H1 (cell line): Measurements from ENCODE around the gene C1orf56. TPM values are rescaled to one million over a fixed set of nuclear protein-coding genes. Genes with fewer than 3 reads are reported as not detected.

Experiments used
- CTCF ChIA-PET: fragments of 300-600 bp; sonication (Branson Sonifier 250); formaldehyde crosslinking; loops from one replicate; lab custom pipeline; 2021; ENCODE audit not compliant: partially characterized antibody; lab: Charles Lee
- POLR2A ChIA-PET: fragments of 300-600 bp; sonication (Branson Sonifier 250); formaldehyde crosslinking; loops from one replicate; lab custom pipeline; 2021; ENCODE audit warnings: inconsistent platforms; ENCODE audit not compliant: partially characterized antibody; lab: Charles Lee
- DNase-seq, 2 experiments: peaks; one replicate each; pipeline versions ENCODE4 v3.0.0 to v3.0.0-alpha.2; 2010 to 2022; ENCODE audit warnings: low spot score in 2 of 2, low read depth in 1 of 2, mixed read lengths in 1 of 2
- FAIRE-seq: peaks from 2 replicates; lab custom pipeline; 2011; peaks lifted over from hg19 to GRCh38; lab: Jason Lieb, UNC
- H2AFZ ChIP-seq: 2 replicates; pipeline ENCODE4 v1.8.1; 2012; ENCODE audit warnings: low read length, inconsistent platforms
- H2AK5ac ChIP-seq: 2 replicates; pipeline ENCODE4 v1.6.1; 2013; ENCODE audit warnings: low read depth, low read length
- H2BK120ac ChIP-seq: replicated peaks from 2 replicates; pipeline ENCODE3; 2013; ENCODE audit warnings: low read depth, low read length, inconsistent platforms
- H2BK12ac ChIP-seq: 2 replicates; pipeline ENCODE4 v1.6.1; 2013; ENCODE audit warnings: low read depth, low read length
- H2BK15ac ChIP-seq: 2 replicates; pipeline ENCODE4 v1.6.1; 2013; ENCODE audit warnings: low read length
- H2BK20ac ChIP-seq: 2 replicates; pipeline ENCODE4 v1.6.1; 2013; ENCODE audit warnings: low read length
- H2BK5ac ChIP-seq: 2 replicates; pipeline ENCODE4 v1.6.1; 2013; ENCODE audit warnings: low read depth, low read length
- H3K14ac ChIP-seq: 2 replicates; pipeline ENCODE4 v1.6.1; 2013; ENCODE audit warnings: inconsistent platforms; ENCODE audit not compliant: insufficient read length
- H3K18ac ChIP-seq: 2 replicates; pipeline ENCODE4 v1.6.1; 2013; ENCODE audit warnings: low read length; ENCODE audit errors: extremely low read depth
- H3K23ac ChIP-seq: 2 replicates; pipeline ENCODE4 v1.6.1; 2013; ENCODE audit warnings: inconsistent platforms; ENCODE audit not compliant: insufficient read length
- H3K23me2 ChIP-seq: 2 replicates; pipeline ENCODE4 v1.6.1; 2013; ENCODE audit warnings: low read depth, low read length
- H3K27ac ChIP-seq: 2 replicates; pipeline ENCODE4 v1.6.1; 2011; ENCODE audit warnings: low read depth, low read length, inconsistent platforms
- H3K27me3 ChIP-seq, 4 experiments: replicated peaks in 1 of 4; 1 replicate in 1 of 4; 2 replicates in 3 of 4; pipeline versions ENCODE4 v1.6.1 to v1.8.1; 2011 to 2013; ENCODE audit warnings: low read length in 3 of 4, mild to moderate bottlenecking in 3 of 4, inconsistent platforms in 2 of 4, mixed read lengths in 2 of 4, moderate library complexity in 1 of 4; ENCODE audit not compliant: control insufficient read depth in 3 of 4, insufficient read depth in 3 of 4; ENCODE audit errors: extremely low read depth in 1 of 4
- H3K36me3 ChIP-seq, 4 experiments: 2 replicates each; pipeline versions ENCODE4 v1.6.1 to v1.8.1; 2011 to 2013; ENCODE audit warnings: mild to moderate bottlenecking in 4 of 4, low read length in 3 of 4, moderate library complexity in 2 of 4, control low read depth in 1 of 4, inconsistent platforms in 1 of 4; ENCODE audit not compliant: insufficient read depth in 4 of 4, control insufficient read depth in 2 of 4
- H3K4ac ChIP-seq: replicated peaks from 2 replicates; pipeline ENCODE3; 2013; ENCODE audit warnings: low read length, low read depth, mixed read lengths, inconsistent platforms; ENCODE audit not compliant: insufficient read length
- H3K4me1 ChIP-seq, 4 experiments: replicated peaks in 1 of 4; 1 replicate in 1 of 4; 2 replicates in 3 of 4; pipeline versions ENCODE4 v1.6.1 to v1.8.1; 2011 to 2013; ENCODE audit warnings: low read length in 3 of 4, inconsistent platforms in 2 of 4, mixed read lengths in 1 of 4; ENCODE audit not compliant: insufficient read depth in 4 of 4, control insufficient read depth in 3 of 4
- H3K4me2 ChIP-seq, 2 experiments: 2 replicates each; pipeline versions ENCODE4 v1.6.1 to v1.8.1; 2011 to 2013; ENCODE audit warnings: low read depth in 2 of 2, low read length in 2 of 2, control low read depth in 1 of 2, inconsistent platforms in 1 of 2, mild to moderate bottlenecking in 1 of 2; ENCODE audit not compliant: insufficient read depth in 1 of 2
- H3K4me3 ChIP-seq, 4 experiments: fragments of 200-600, 300-600 bp in 1 of 4; sonication (generic), shearing (Covaris generic), sonication (Bioruptor Twin) in 1 of 4; 2 replicates each; pipeline versions ENCODE4 v1.5.1 to v1.8.1; 2011 to 2016; ENCODE audit warnings: low read length in 4 of 4, low read depth in 3 of 4, control low read depth in 2 of 4, inconsistent platforms in 2 of 4, mild to moderate bottlenecking in 2 of 4, mixed read lengths in 1 of 4, moderate library complexity in 1 of 4; ENCODE audit not compliant: insufficient read depth in 2 of 4; ENCODE audit errors: extremely low read depth in 1 of 4
- H3K56ac ChIP-seq: replicated peaks from 2 replicates; pipeline ENCODE3; 2013; ENCODE audit warnings: low read depth, mild to moderate bottlenecking, mixed read lengths, low read length, inconsistent platforms; ENCODE audit not compliant: insufficient read length
- H3K79me1 ChIP-seq: 2 replicates; pipeline ENCODE4 v1.6.1; 2013; ENCODE audit warnings: low read depth, low read length, control low read depth
- H3K79me2 ChIP-seq, 2 experiments: 2 replicates each; pipeline versions ENCODE4 v1.6.1 to v1.8.1; 2012 to 2013; ENCODE audit warnings: low read length in 2 of 2, mild to moderate bottlenecking in 2 of 2, inconsistent platforms in 1 of 2; ENCODE audit not compliant: insufficient read depth in 2 of 2, control insufficient read depth in 1 of 2
- H3K9ac ChIP-seq, 4 experiments: replicated peaks in 1 of 4; 1 replicate in 1 of 4; 2 replicates in 3 of 4; pipeline versions ENCODE4 v1.6.1 to v1.8.1; 2011 to 2013; ENCODE audit warnings: low read depth in 3 of 4, low read length in 3 of 4, control low read depth in 2 of 4, mild to moderate bottlenecking in 2 of 4, moderate library complexity in 2 of 4, inconsistent platforms in 1 of 4; ENCODE audit errors: extremely low read depth in 1 of 4
- H3K9me3 ChIP-seq, 2 experiments: 2 replicates each; pipeline versions ENCODE4 v1.6.1 to v1.8.1; 2012 to 2013; ENCODE audit warnings: mild to moderate bottlenecking in 2 of 2, moderate library complexity in 2 of 2, control low read depth in 1 of 2, inconsistent platforms in 1 of 2, low read depth in 1 of 2, low read length in 1 of 2, mixed read lengths in 1 of 2; ENCODE audit not compliant: insufficient read depth in 2 of 2
- H4K20me1 ChIP-seq, 2 experiments: replicated peaks in 1 of 2; 2 replicates each; pipeline versions ENCODE3 to v1.8.1; 2011 to 2013; ENCODE audit warnings: inconsistent platforms in 2 of 2, low read length in 2 of 2, mild to moderate bottlenecking in 1 of 2; ENCODE audit not compliant: insufficient read depth in 2 of 2, control insufficient read depth in 1 of 2
- H4K5ac ChIP-seq: 2 replicates; pipeline ENCODE4 v1.6.1; 2013; ENCODE audit warnings: low read length, low read depth, mixed read lengths, inconsistent platforms; ENCODE audit not compliant: insufficient read length
- H4K8ac ChIP-seq: 2 replicates; pipeline ENCODE4 v1.8.0; 2013; ENCODE audit warnings: mild to moderate bottlenecking, moderate library complexity, low read length, inconsistent platforms; ENCODE audit not compliant: insufficient read depth; ENCODE audit errors: extremely low read depth
- H4K91ac ChIP-seq: replicated peaks from 2 replicates; pipeline ENCODE3; 2013; ENCODE audit warnings: low read length, mixed read lengths, inconsistent platforms; ENCODE audit not compliant: insufficient read length
- FOSL1 ChIP-seq: IDR thresholded peaks from 2 replicates; pipeline ENCODE4 v1.6.1; 2011; ENCODE audit warnings: mild to moderate bottlenecking, low read depth, low read length, moderate library complexity; ENCODE audit not compliant: insufficient read depth
- KDM5A ChIP-seq: fragments of 200-600 bp; IDR thresholded peaks from 2 replicates; pipeline ENCODE4 v1.7.1; 2012; ENCODE audit warnings: mild to moderate bottlenecking, low read length, inconsistent platforms, mixed read lengths
- SUZ12 ChIP-seq: fragments of 200-600 bp; sonication (generic); IDR thresholded peaks from 2 replicates; pipeline ENCODE4 v1.6.1; 2012; ENCODE audit warnings: mild to moderate bottlenecking, inconsistent platforms, low read length, moderate library complexity, mixed read lengths
- polyA plus RNA-seq, 7 experiments: library from polyadenylated mRNA; depleted of rRNA in 3 of 7; stranded (reverse) in 5 of 7; unstranded in 2 of 7; fragments of >200 nt in 5 of 7; fragments of 200-250 nt in 2 of 7; gene quantifications; 1 replicate in 5 of 7; 2 replicates in 1 of 7; 4 replicates in 1 of 7; pipeline versions ENCODE4 v1.2.1 to v1.2.3, GENCODE V29; 2011 to 2013; ENCODE audit warnings: missing spikeins in 2 of 7, mixed read lengths in 2 of 7
- total RNA-seq: library from RNA; stranded (reverse); fragmentation: NEBNext Ultra II Directional; extraction: Animal tissue kit (Norgen Biotek cat#: 25700); gene quantifications from 2 replicates; pipeline ENCODE4 v1.2.1, GENCODE V29; 2021

Gene C1orf56
- total and polyA plus RNA-seq, 2 of the 8 experiments (the other 6 are each of a cell fraction or from before 2014, with no cell fraction given): 3.0 to 3.4 TPM

DNA sequence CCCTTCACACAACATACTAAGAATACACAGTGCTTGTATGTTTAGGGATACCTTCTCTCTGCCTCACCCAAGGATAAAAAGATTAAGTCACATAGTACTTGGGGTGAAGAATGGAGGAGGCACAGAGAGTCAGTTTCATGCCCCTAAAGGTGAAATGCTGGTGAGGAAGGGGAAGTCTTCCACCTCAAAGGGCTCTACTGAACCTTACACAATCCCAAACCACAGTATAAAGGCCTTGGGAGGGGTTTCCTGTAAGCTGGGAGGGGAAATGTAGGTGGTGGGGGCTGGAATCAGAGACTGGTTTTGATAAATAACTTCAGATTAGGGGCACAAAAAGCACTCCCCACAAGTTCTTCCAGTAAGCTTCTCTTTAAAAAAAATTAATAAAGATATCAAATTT, 44.4 kb upstream of the C1orf56 start:
- peaks cover 3% of the 10 kb centered on the region; the same call in 1 of the 2 replicates for H3K23me2 ChIP-seq

More for the DNA sequence above, 44.4 kb upstream of the C1orf56 start:
- no peak overlapping the region for H4K5ac ChIP-seq
- peaks cover 5 to 9% (median 8%) of the 10 kb centered on the region in 4 experiments; a peak in 6 of 7 replicates for H3K4me1 ChIP-seq
- H3K18ac ChIP-seq: no peak overlapping the region
- no peak overlapping the region for H2AFZ ChIP-seq
- H3K23ac ChIP-seq: no peak overlapping the region
- H4K20me1 ChIP-seq: no peaks in the 10 kb centered on the region
- no peak overlapping the region for H2BK15ac ChIP-seq
- H4K8ac ChIP-seq: no peak overlapping the region
- H3K36me3 ChIP-seq: peaks cover 0 to 4% (median 1%) of the 10 kb centered on the region in 4 experiments; a peak in 2 of 8 replicates
- no peaks in the 10 kb centered on the region for H3K27me3 ChIP-seq
- no peak overlapping the region for H2BK5ac ChIP-seq
- H3K4ac ChIP-seq: no peak overlapping the region
- H3K27ac ChIP-seq: no peak overlapping the region
- no peak overlapping the region for H3K4me2 ChIP-seq
- POLR2A ChIA-PET: interaction anchor here (1.2 to 1.7 kb wide), 3 partner anchors 22 to 388 kb away, joined by 3 to 5 read pairs (median 4); partner anchors contain the start of gene ANXA9
- H2BK120ac ChIP-seq: no peak overlapping the region
- H2BK20ac ChIP-seq: no peak overlapping the region
- no peak overlapping the region for H4K91ac ChIP-seq
- H3K56ac ChIP-seq: no peak overlapping the region
- H3K9me3 ChIP-seq: no peaks in the 10 kb centered on the region
- TF ChIP-seq SUZ12 (no peak), KDM5A (no peak), FOSL1 (no peak)
- no peak overlapping the region for H2AK5ac ChIP-seq
- FAIRE-seq: no peak
- no peak overlapping the region for H3K4me3 ChIP-seq
- DNase-seq: no peak
- no peak overlapping the region for H2BK12ac ChIP-seq
- H3K79me1 ChIP-seq: no peaks in the 10 kb centered on the region
- no peak overlapping the region for H3K9ac ChIP-seq
- CTCF ChIA-PET: interaction anchor here (0.9 to 7.8 kb wide), 4 partner anchors 8 to 154 kb away, joined by 3 to 142 read pairs (median 44); partner anchors contain the start of genes ANXA9 and TNFAIP8L2
- no peaks in the 10 kb centered on the region for H3K79me2 ChIP-seq
- no peak overlapping the region for H3K14ac ChIP-seq
